ENCODE data around the gene TSPEAR. TPM values are rescaled to one million over a fixed set of nuclear protein-coding genes. Genes with fewer than 3 reads are reported as not detected.
"Not testable (repeated sequence)": the region's sequence is repeated elsewhere in the genome, so short reads cannot be mapped to it uniquely, and the experiment has no call there.

TSPEAR gene
- total and polyA plus RNA-seq, 2 of the 13 experiments (the other 11 are each of a cell fraction or from before 2014, with no cell fraction given): 0.07 to 0.32 TPM

GRCh38 chr21:44581158-44581557 is 130.2 kb downstream of the TSPEAR start:
- BruUV-seq (replicated peaks): no TSS peak
- peaks cover 0 to 9% of the 10 kb centered on the region in 2 experiments; a peak in 1 of 5 replicates for H3K27me3 ChIP-seq (ENCODE audit: control insufficient read depth in 1 of 2, insufficient read depth in 2 of 2, low read length in 2 of 2)
- ChIA-PET POLR2A (no interaction called here), CTCF (ENCODE audit: low intra/inter-chr PET ratio, low total read pairs) (no interaction called here)
- no peaks in the 10 kb centered on the region for H3K79me2 ChIP-seq (ENCODE audit: insufficient read depth, low read length)
- 36% methylated on average over 3 of the region's 3 CpGs for WGBS (ENCODE audit: low lambda C conversion rate)
- DNase-seq (ENCODE audit: low spot score) (no peak), ATAC-seq (no peak), FAIRE-seq (no peak)
- H3K4me2 ChIP-seq (ENCODE audit: low read depth, low read length): no peak overlapping the region
- in situ Hi-C loops (cut with HindIII; ENCODE audit: extremely low pct_ligation_motif_present, low pct_unique_long_range_greater_than_20kb) (no loop called here), intact Hi-C loops (cut with micrococcal nuclease; ENCODE audit: unreplicated experiment) (no loop called here)
- no peak overlapping the region for H3K9ac ChIP-seq (ENCODE audit: insufficient read depth, low read depth, low read length)
- H3K9me3 ChIP-seq (ENCODE audit: low read length): peaks cover 13% of the 10 kb centered on the region
- no peaks in the 10 kb centered on the region for H4K20me1 ChIP-seq (ENCODE audit: insufficient read depth, low read length)
- H2AFZ ChIP-seq (ENCODE audit: low read length): no peak overlapping the region
- no peak overlapping the region for H3K4me3 ChIP-seq (replicated peaks in 1 of 3; ENCODE audit: insufficient read depth in 1 of 3, low read depth in 2 of 3, low read length in 3 of 3)
- no peaks in the 10 kb centered on the region for H3K36me3 ChIP-seq (replicated peaks in 1 of 2; ENCODE audit: control insufficient read depth in 1 of 2, insufficient read depth in 2 of 2, low read length in 2 of 2)
- H3K4me1 ChIP-seq (ENCODE audit: insufficient read depth, low read length): no peaks in the 10 kb centered on the region
- no peak overlapping the region for H3K27ac ChIP-seq (ENCODE audit: extremely low read length, insufficient read depth, low read length)
- TF ChIP-seq HNRNPH1 (optimal IDR thresholded peaks at IDR 0.05; ENCODE audit: low read depth, low read length): no peak
- TF ChIP-seq, protein P1, sequence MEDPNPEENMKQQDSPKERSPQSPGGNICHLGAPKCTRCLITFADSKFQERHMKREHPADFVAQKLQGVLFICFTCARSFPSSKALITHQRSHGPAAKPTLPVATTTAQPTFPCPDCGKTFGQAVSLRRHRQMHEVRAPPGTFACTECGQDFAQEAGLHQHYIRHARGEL (CRISPR knock-in tag; IDR thresholded peaks at IDR 0.05): no peak
- no peak for TF ChIP-seq HCFC1 (IDR thresholded peaks at IDR 0.05; ENCODE audit: low read depth, low read length)
- TF ChIP-seq, protein P2, sequence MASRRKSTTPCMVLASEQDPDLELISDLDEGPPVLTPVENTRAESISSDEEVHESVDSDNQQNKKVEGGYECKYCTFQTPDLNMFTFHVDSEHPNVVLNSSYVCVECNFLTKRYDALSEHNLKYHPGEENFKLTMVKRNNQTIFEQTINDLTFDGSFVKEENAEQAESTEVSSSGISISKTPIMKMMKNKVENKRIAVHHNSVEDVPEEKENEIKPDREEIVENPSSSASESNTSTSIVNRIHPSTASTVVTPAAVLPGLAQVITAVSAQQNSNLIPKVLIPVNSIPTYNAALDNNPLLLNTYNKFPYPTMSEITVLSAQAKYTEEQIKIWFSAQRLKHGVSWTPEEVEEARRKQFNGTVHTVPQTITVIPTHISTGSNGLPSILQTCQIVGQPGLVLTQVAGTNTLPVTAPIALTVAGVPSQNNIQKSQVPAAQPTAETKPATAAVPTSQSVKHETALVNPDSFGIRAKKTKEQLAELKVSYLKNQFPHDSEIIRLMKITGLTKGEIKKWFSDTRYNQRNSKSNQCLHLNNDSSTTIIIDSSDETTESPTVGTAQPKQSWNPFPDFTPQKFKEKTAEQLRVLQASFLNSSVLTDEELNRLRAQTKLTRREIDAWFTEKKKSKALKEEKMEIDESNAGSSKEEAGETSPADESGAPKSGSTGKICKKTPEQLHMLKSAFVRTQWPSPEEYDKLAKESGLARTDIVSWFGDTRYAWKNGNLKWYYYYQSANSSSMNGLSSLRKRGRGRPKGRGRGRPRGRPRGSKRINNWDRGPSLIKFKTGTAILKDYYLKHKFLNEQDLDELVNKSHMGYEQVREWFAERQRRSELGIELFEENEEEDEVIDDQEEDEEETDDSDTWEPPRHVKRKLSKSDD (CRISPR knock-in tag; IDR thresholded peaks at IDR 0.05; ENCODE audit: low read depth): no peak
- no peak for TF ChIP-seq SP4 (CRISPR knock-in tag; IDR thresholded peaks at IDR 0.05)
- TF ChIP-seq FIP1L1 (IDR thresholded peaks at IDR 0.05; ENCODE audit: borderline replicate concordance, insufficient read depth, low read depth, low read length): no peak
- no peak for TF ChIP-seq EEA1 (CRISPR knock-in tag; IDR thresholded peaks at IDR 0.05; ENCODE audit: borderline replicate concordance)

GRCh38 chr21:44580231-44580821 is 131.0 kb downstream of the TSPEAR start, which contains the start of gene KRTAP10-5:
TSS of gene KRTAP10-5 (minus strand) at chr21:44580604. CDS start at chr21:44580578, 26 bp downstream.
- H3K4me3 ChIP-seq (replicated peaks in 1 of 3; ENCODE audit: insufficient read depth in 1 of 3, low read depth in 2 of 3, low read length in 3 of 3); H3K27me3 ChIP-seq (ENCODE audit: control insufficient read depth in 1 of 2, insufficient read depth in 2 of 2, low read length in 2 of 2); in situ Hi-C loops (cut with HindIII; ENCODE audit: extremely low pct_ligation_motif_present, low pct_unique_long_range_greater_than_20kb); intact Hi-C loops (cut with micrococcal nuclease; ENCODE audit: unreplicated experiment); H3K4me2 ChIP-seq (ENCODE audit: low read depth, low read length); BruUV-seq (replicated peaks); ATAC-seq; POLR2A ChIA-PET; H3K36me3 ChIP-seq (replicated peaks in 1 of 2; ENCODE audit: control insufficient read depth in 1 of 2, insufficient read depth in 2 of 2, low read length in 2 of 2); DNase-seq (ENCODE audit: low spot score); FAIRE-seq; H3K79me2 ChIP-seq (ENCODE audit: insufficient read depth, low read length); H3K27ac ChIP-seq (ENCODE audit: extremely low read length, insufficient read depth, low read length); H3K9ac ChIP-seq (ENCODE audit: insufficient read depth, low read depth, low read length); H2AFZ ChIP-seq (ENCODE audit: low read length); CTCF ChIA-PET (ENCODE audit: low intra/inter-chr PET ratio, low total read pairs); H3K4me1 ChIP-seq (ENCODE audit: insufficient read depth, low read length); H4K20me1 ChIP-seq (ENCODE audit: insufficient read depth, low read length): not testable (repeated sequence)
- 66% methylated on average over 14 of the region's 19 CpGs for WGBS (ENCODE audit: low lambda C conversion rate)
- H3K9me3 ChIP-seq (ENCODE audit: low read length): peaks cover 13% of the 10 kb centered on the region
